NB4 (cell line): ENCODE measurements around the gene SLC17A2.

ENCODE experiments used
- DNase-seq: peaks from one replicate; pipeline ENCODE4 v3.0.0; 2010; ENCODE audit warnings: low read depth
- H3K4me3 ChIP-seq: one replicate; pipeline ENCODE4 v1.5.1; 2011; ENCODE audit warnings: mild to moderate bottlenecking, low read depth, low read length, moderate library complexity
- CTCF ChIP-seq: IDR thresholded peaks from one replicate; pipeline ENCODE4 v1.5.1; 2012; ENCODE audit warnings: low read depth, low read length
- MAX ChIP-seq: IDR thresholded peaks from 2 replicates; pipeline ENCODE4 v1.6.1; 2011; ENCODE audit warnings: low read depth, low read length
- MYC ChIP-seq: IDR thresholded peaks from 2 replicates; pipeline ENCODE4 v1.6.1; 2011; ENCODE audit warnings: low read depth, low read length
- POLR2A ChIP-seq: IDR thresholded peaks from 2 replicates; pipeline ENCODE4 v1.6.1; 2011; ENCODE audit warnings: mild to moderate bottlenecking; ENCODE audit not compliant: insufficient read length; ENCODE audit errors: extremely low read depth

Gene SLC17A2, protein sequence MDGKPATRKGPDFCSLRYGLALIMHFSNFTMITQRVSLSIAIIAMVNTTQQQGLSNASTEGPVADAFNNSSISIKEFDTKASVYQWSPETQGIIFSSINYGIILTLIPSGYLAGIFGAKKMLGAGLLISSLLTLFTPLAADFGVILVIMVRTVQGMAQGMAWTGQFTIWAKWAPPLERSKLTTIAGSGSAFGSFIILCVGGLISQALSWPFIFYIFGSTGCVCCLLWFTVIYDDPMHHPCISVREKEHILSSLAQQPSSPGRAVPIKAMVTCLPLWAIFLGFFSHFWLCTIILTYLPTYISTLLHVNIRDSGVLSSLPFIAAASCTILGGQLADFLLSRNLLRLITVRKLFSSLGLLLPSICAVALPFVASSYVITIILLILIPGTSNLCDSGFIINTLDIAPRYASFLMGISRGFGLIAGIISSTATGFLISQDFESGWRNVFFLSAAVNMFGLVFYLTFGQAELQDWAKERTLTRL

DNA sequence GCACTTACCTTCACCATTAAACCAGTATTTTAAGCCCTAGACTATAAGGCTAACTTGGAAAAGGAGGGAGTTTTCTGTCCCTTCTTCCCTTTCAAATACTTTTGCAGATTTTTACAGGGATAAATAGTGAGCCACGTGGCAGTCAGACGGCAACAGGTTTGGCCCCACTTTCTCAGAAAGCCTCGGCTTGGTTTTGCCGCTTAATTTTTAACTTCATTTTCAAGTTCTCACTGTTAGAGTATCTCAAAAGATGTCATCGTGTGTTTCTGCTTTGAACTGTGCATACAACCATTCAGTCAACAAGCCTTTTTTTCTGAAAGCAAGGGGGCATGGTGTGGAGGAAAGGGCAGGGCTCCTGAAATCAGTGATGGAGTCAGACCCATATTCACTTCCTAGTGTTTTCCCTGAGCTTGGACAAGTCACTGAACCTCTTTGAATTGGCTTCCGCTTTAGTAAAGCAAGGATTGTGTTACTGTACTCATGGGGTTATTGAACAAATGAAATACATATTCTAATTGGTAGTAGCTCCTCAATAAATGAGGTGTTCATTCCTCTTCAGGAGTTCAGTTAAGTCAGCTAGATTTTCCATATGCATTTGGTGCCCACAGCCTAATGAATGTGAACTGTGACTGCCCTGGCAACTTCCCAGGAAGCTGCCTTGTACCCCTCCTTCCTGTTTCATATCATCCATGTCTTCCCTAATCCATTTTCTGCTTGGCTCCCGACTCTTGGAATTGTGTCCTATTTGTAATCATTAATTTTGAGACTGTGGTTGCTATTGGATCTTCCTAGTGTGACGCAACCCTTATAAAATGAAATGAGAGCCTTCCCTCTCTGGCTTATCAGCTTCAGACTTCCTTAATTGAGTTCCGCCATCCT, at the start of gene SLC17A2:
SLC17A2 (minus strand) TSS at position 160 of the 879 bp plus-strand sequence. CDS start 4,895 bp downstream, outside the sequence.
- H3K4me3 ChIP-seq: no peak within 1 kb of the TSS
- DNase-seq: no peak
- TF ChIP-seq CTCF (no peak), MAX (no peak), POLR2A (no peak)

DNA sequence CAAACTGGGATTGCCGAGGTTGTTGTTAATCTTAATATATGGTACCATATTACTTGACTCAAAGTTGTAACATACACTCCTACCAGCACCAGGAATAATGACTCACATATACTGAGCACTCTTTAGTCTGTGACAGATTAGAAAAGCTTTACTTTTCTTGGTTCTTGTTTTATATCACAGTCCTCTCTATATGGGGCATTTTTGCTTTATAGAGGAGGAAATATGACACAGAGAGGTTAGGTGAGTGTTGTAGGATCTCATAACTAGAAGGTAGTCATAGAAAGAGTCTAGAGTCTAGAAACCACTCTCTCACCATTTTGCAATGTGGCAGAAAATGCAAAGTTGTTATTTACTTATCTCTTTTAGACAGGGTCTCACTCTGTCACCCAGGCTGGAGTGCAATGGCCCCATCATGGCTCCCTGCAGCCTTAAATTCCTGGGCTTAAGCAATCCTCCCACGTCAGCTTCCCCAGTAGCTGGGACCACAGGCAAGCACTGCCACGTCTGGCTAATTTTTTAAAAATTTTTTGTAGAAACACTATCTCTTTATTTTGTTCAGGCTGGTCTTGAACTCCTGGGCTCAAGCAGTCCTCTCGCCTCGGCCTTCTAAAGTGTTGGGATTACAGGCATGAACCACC, 45.6 kb upstream of the SLC17A2 start:
- TF ChIP-seq CTCF: no peak
- no peak for TF ChIP-seq MYC
- no peak for TF ChIP-seq POLR2A
- no peak overlapping the region for H3K4me3 ChIP-seq
- DNase-seq: no peak

DNA sequence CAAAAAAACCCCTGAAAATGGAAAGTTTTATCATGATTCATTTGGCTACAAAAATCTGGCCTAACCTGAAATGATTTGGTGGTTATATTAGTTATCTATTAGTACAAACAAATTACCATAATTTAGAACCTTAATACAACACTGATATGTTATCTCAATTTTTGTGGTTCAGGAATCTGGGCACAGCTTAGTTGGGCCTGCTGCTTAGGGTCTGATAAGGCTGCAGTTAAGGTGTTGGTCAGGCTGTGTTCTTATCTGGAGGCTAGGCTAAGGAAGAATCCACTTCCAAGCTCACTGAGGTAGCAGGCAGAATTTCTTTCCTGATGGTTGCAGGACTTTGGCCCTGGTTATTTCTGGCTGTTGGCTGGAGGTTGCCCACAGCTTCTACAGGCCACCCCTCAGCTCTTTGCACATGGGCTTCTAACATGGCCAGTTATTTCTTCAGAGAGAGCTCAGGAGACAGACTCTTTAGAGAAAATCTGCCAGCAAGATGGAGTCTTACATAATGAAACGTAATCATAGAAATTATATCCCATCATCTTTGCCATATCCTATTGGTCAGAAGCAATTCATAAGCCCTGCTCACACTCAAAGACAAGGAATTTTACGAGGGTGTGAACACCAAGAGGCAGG, 43.5 kb upstream of the SLC17A2 start:
- no peak for DNase-seq
- no peak overlapping the region for H3K4me3 ChIP-seq
- TF ChIP-seq MAX: no peak
- no peak for TF ChIP-seq MYC

DNA sequence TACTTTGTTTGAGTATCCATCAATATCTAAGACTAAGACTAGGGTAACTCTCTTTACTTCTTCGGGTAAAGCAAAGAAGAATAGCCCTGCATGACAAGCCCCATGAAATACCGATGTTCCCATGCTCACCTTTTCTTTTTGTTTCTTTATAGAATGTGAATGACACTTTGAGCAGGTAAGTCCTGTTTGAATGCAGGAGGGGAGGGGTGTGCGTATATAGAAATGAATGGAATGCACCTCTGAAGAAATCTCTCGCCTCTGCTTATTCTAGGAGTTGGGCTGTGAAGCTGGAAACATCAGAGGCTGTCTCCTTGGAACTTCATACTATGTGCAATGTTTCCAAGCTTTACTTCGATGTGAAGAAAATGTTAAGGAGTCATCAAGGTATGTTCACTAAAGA, 42.4 kb upstream of the SLC17A2 start:
- TF ChIP-seq POLR2A (no peak), CTCF (no peak), MYC (no peak), MAX (no peak)

GRCh38 chr6:25972128-25972527, 41.6 kb upstream of the SLC17A2 start:
- TF ChIP-seq POLR2A (no peak), MYC (no peak), CTCF (no peak), MAX (no peak)
- no peak overlapping the region for H3K4me3 ChIP-seq

More for the DNA sequence above, 42.4 kb upstream of the SLC17A2 start:
- H3K4me3 ChIP-seq: no peak overlapping the region
- DNase-seq: no peak

More at GRCh38 chr6:25972128-25972527, 41.6 kb upstream of the SLC17A2 start:
- DNase-seq: no peak
